VCaP (cell line): ENCODE measurements around the gene POMT1.
A peak's percentile ranks its signal among the peaks of the same experiment; 100 is the strongest.

ENCODE experiments used
- H3K27ac ChIP-seq: fragments of 450-650 bp; 2 replicates; pipeline ENCODE4 v1.5.1; 2017
- TF ChIP-seq, protein P1 (sequence below): fragments of 450-650 bp; conservative IDR thresholded peaks from 2 replicates; pipeline ENCODE4 v1.5.1; 2017; ENCODE audit warnings: mild to moderate bottlenecking, moderate library complexity

Gene POMT1

DNA sequence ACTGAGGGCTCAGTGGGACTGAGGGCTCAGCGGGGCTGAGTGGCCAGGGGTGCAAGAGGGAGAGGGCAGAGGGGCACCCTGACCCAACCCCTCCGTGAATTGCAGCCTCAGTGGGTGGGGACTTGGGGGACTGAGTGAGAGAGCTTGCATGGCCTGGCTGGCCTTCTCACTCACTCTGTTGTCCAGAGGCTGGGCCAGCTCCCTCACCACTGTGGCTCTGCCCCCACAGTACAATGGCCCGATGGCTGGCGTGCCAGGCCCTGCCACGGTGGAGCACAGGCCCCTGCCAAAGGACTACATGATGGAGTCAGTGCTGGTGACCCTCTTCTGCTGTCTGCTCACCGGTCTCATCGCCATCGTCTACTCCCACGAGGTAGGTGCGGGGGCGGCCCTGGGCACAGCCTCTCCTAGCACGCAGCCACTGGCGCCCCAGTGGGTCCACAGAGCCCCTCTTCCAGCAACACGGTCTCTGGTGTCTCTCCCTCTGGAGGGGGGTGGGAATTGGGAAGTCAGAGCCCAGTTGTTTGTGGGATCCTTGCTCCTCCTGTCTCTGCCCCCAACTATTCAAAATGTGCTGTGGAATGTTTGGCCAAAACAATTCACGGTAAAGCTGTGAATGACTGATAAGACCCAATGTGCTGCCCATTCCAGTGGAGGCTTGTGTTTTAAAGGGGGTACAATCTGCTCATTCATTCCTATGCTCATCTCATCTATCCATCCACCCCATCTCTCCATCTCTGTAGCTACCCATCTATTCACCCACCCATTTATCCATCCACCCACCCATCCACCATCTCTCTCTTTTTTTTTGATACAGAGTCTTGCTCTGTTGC, 53.3 kb downstream of the POMT1 start:
- TF ChIP-seq, protein P1, sequence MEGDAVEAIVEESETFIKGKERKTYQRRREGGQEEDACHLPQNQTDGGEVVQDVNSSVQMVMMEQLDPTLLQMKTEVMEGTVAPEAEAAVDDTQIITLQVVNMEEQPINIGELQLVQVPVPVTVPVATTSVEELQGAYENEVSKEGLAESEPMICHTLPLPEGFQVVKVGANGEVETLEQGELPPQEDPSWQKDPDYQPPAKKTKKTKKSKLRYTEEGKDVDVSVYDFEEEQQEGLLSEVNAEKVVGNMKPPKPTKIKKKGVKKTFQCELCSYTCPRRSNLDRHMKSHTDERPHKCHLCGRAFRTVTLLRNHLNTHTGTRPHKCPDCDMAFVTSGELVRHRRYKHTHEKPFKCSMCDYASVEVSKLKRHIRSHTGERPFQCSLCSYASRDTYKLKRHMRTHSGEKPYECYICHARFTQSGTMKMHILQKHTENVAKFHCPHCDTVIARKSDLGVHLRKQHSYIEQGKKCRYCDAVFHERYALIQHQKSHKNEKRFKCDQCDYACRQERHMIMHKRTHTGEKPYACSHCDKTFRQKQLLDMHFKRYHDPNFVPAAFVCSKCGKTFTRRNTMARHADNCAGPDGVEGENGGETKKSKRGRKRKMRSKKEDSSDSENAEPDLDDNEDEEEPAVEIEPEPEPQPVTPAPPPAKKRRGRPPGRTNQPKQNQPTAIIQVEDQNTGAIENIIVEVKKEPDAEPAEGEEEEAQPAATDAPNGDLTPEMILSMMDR = no peak
- H3K27ac ChIP-seq = no peak overlapping the region

DNA sequence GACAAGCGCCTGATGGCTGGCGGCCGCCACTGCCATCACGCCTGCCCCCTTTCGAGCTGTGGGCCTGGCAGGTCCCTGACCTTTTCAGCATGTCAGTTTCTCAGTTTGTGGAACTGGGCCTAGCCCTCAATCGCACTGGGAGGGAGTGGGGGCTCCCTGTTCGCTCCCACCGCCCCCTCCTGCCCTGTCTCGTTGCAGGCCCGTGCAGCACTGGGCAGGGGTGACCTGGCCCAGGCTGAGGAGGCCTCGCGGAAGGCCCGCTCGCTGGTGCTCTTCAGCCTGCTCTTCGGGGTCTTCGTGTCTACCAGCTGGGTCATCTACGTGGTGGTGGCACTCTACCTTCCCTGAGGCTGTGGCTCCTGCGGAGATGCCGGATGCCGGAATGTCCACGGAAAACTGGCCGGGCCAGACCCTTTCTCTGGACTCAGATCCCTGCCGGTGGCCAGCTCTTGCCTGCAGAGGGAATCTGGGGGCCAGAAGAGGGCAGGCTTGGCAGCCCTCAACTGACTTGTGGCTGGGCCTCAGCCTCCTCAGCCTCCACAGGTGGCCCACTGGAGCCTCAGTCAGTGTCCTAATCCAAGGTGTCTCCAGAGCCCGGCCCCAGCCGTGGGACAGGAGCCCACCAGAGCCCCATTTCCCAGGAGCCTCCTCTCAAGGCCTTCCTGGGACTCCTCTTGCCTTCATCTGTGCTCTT, 55.3 kb downstream of the POMT1 start:
- no peak overlapping the region for H3K27ac ChIP-seq

DNA sequence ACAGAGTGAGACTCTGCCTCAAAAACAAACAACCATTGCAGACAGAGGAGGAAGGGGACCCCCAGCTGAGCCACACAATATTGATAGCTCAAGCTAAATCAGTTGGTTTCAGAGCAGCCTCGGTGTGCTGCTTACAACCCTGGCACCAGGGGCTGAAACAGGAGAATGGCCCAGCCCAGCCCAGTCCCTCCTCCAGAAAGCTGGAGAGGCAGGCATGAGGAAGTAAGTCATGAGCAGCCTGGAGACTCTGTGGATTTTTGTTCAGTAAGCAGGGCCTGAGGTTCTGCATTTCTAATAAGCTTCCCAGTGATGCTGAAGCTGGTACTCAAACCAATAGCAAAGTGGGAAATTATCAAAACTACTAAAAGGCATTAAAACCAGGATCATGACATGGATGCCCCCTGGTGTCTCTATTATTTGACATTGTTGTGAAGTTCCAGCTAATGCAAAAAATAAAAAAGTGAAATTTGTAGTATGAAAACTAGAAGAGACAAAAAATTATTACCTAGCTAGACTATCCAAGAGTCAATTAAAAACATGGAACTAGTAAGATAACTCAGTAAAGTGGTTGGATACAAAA, 56.8 kb downstream of the POMT1 start:
- H3K27ac ChIP-seq = no peak overlapping the region
- TF ChIP-seq, protein P1 = peak; percentile 29; the same call in 1 of the 2 replicates

More for the DNA sequence above, 55.3 kb downstream of the POMT1 start:
- TF ChIP-seq, protein P1 = no peak

DNA sequence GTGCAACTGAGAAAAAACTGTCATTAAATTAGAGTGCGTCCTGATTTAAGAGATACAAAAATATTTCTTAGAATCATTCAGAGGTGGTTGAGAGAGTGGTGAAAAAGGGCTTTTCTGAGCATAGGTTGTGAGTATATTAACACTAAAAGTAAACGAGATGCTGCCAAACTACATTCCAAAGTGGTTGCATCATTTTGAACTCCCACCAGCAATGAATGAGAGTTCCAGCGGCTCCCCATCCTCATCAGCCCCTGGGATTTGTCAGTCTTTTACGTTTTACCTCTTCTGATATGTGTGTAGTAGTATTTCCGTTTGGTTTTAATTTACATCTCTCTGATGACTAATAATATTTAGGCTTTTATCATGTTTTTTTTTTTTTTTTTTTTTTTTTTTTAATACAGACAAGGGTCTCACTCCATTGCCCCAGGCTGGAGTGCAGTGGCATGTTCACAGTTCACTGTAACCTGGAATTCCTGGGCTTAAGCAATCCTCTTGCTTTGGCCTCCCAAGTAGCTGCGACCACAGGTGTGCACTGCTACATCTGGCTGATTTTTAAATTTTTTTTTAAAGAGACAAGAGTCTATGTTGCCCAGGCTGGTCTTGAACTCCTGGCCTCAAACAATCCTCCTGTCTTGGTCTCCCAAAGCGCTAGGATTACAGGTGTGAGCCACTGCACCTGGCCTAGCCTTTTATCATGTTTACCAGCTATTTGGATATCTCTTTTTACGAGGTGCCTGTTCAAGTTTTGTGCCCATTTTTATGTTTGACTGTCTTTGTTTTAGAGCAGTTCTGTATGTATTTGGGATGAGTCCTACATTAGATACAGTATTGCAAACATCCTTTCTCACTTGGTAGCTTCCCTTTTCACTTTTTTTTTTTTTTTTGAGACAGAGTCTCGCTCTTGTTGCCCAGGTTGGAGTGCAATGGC, 59.6 kb downstream of the POMT1 start:
- H3K27ac ChIP-seq = no peak overlapping the region
- TF ChIP-seq, protein P1 = no peak

DNA sequence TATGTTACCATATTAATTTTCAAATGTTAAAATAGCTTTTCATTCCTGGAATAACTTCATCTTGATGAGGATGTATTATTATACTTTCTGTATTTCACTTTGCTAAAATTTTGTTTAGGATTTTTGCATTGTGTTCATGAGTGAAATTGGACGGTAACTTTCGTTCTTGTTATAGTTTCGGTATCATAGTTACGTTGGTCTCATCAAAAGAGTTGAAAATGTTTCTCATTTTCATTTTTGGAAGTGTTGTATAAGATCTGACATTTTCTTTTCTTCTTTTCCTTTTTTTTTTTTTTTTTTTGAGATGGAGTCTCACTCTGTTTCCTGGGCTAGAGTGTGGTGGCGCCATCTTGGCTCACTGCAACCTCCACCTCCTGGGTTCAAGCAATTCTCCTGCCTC, 62.7 kb downstream of the POMT1 start:
- TF ChIP-seq, protein P1 = no peak
- H3K27ac ChIP-seq = no peak overlapping the region

DNA sequence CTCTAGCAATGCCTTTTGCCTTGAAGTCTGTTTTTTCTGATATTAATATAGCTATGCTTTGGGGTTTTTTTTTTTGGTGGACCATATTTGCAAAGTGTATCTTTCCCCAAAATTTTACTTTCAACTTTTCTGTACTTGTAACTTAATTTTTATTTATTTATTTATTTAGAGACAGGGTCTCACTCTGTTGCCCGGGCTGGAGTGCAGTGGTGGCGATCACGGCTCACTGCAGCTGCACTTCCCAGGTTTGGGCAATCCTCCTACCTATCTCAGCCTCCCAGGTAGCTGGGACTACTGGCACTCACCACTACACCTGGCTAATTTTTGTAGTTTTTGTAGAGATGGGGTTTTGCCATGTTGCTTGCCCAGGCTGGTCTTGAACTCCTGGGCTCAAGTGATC, 63.4 kb downstream of the POMT1 start:
- no peak overlapping the region for H3K27ac ChIP-seq
- TF ChIP-seq, protein P1 = no peak
